Measurements from ENCODE around the gene RFESD.
A peak's percentile ranks its signal among the peaks of the same experiment; 100 is the strongest.
"Not testable (repeated sequence)": the region's sequence is repeated elsewhere in the genome, so short reads cannot be mapped to it uniquely, and the experiment has no call there.

Gene RFESD

GRCh38 chr5:95667678-95668077 lies 21.1 kb downstream of the RFESD start:
- DNase-seq, result no peak

- DNase-seq, result no peak
Observed at GRCh38 chr5:95668216-95668615, 21.6 kb downstream of the RFESD start.

- peak; percentile 31 for DNase-seq
Observed at GRCh38 chr5:95668728-95669127, 22.2 kb downstream of the RFESD start.

GRCh38 chr5:95669540-95669939 lies 23.0 kb downstream of the RFESD start:
- DNase-seq, result no peak

DNA sequence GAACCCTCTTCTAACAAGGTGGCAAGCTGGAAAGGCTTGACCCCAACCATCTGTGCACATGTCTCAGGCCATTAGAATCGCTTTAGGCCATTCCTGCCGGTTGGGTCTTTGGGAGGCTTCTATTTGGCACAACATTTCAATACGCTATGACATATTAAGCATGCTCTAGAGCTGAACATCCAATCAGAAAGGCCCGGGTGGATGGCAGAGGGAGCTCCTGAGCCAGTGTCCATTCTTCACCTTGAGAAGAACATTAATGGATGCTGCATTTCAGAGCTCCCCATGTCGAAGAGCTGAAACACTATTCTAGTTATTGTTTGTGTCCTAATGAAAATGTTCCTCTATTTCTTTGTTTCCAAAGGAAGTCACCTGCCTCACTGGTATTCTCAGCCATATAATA lies 23.4 kb downstream of the RFESD start:
- DNase-seq, result no peak

DNA sequence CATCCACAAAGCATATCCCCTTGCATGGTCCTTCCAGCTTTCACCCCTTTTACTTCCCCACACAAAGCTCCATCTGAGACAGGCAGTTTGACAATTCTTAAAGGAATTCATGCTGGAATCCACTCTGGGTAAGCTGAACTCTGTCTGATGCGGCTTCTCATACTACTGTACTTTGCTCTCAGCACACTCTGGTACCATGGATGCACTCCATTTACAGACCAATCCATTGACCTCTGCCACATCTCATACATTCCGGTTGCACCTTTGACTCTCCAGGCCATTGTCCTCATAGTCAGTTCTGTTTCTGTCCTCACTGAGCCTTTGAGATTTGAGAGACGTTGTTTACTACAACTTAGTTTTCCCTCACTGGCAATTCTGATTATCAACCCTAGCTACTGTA lies 24.0 kb downstream of the RFESD start:
- DNase-seq, result no peak

DNA sequence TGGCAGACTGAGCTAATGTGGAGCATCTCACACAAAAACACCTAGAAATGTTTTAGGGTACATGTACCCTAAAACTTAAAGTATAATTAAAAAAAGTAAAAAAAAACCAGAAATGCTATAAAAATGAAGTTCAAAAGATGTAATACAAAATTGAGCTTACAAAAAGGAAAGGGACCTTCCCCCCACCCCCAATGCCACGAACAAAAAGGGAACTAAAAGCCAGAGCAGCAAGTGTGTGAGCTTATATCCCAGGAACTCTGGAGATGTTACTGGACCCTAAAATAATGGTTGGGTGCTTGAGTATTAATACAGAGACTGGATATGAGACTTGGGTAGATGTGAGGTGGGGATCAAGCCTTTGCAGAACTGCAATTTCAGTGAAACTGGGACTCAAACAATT lies 25.2 kb downstream of the RFESD start:
- peak; percentile 30 for DNase-seq

DNA sequence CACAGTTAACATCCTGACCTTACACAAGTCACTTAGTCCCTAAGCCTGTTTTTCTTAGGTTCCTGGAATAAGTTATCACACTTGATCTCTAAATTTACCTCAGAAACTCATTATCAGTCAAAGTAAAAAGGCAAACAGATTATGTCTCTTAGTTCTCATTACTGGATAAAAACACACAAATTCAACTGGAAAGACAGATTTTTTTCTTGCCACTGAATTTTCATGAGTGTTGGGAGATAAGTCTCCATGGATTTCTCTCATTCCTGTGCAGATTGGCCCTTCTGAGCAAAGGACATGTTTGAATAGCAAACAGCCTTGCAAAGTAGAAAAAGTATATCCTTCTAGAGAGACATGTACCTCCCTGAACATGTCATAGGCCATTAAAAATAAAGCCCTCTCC lies 26.1 kb downstream of the RFESD start:
- DNase-seq, result no peak

DNA sequence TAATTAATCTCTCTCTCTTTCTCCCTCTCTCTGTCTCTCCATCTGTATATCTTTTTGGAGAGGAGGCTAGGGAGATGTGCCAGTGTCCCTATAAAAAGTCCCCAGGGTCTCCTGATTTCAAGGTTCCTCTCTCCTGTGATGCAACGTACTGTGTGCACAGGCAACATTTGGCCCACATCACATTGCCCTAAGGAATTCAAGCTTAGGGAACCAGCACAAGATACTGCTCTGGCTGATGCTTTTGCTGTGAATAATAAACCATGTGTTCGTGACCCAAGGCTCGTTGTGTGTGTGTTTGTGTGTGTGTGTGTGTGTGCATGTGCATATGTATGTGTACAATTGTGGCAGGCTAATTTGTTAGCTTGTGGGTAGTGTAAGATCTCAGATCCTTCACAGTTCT lies 26.5 kb downstream of the RFESD start:
- DNase-seq, result no peak

DNA sequence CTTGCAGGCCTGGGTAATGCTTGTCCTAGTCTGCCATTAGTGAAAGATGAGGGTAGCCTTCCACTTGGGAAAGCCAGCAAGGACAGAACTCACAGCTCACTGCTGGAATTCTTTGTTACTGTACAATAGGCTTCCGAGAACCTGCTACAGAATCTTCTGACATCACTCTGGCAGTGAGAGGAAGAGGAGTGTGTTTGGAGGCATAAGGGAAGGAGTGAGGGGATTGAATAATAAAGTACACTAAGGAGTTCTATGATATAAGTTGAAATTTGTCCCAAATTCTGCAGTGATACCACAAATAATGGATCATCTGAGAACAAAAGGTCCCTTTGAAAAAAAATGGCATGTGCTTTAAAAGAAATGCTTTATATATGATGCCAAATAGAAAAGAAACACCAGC lies 36.3 kb downstream of the RFESD start, which contains the start of gene SPATA9:
Gene SPATA9, minus strand, starts transcription at position 101 of the 400 bp plus-strand sequence. CDS start 137 bp downstream, outside the sequence.
- no peak for DNase-seq

DNA sequence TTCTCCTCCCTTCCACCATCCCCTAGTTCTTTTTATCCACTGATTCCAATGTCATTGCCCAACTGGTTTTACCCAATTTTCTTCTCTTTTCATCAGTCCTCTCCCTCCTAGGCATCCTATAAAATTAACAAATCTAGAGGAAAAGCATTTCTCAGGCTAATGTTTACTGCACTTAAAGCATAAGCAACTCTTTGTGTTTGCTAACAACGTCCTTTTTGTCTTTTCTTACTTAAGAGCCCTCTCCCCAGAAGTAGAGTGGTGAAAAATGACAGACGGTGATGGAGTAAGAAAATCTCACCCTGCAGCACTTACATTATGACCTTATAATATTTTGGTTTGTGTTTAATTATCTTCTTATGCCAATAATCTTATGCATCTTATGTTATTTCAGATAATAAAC lies 37.8 kb downstream of the RFESD start:
- no peak for DNase-seq

GRCh38 chr5:95686651-95687050 lies 40.1 kb downstream of the RFESD start:
- no peak for DNase-seq

- no peak for DNase-seq
Observed at GRCh38 chr5:95689680-95690079, 43.1 kb downstream of the RFESD start.

DNA sequence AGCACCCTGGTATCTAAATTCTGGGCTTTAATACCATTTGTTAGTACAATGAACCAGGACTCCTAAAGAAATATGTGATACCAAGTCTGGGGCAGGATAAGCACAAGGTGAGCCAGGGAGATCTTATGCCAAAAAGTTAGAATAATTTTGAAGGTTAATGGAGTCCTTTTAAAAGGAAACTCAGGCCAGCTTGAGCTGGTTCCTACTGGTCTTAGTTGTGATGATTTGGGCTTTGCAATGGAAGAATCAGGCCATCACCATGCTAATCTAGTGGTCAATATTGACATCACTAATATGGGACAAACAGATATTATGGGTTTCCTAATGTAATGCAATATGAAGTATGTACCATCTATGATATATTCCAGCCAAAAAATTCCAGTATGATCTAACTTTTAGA lies 43.8 kb downstream of the RFESD start:
- no peak for DNase-seq

GRCh38 chr5:95697781-95698681 lies 51.5 kb downstream of the RFESD start:
- no peak for DNase-seq

- no peak for DNase-seq
Observed at GRCh38 chr5:95699337-95699736, 52.8 kb downstream of the RFESD start.

- no peak for DNase-seq
Observed at GRCh38 chr5:95701074-95701473, 54.5 kb downstream of the RFESD start.

- no peak for DNase-seq
Observed at GRCh38 chr5:95704150-95704549, 57.6 kb downstream of the RFESD start.

DNA sequence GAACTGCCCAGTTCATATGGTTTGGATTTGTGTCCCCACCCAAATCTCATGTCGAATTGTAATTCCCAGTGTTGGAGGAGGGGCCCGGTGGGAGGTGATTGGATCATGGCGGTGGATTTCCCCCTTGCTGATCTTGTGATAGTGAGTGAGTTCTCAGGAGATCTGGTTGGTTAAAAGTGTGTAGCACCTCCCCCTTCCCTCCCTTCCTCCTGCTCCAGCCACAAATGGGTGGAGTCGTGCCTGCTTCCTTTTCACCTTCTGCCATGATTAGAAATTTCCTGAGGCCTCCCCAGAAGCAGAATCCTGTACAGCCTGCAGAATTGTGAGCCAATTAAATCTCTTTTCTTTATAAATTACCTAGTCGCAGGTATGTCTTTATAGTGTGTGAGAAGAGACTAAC lies 59.6 kb downstream of the RFESD start:
- DNase-seq, result not testable (repeated sequence)

DNA sequence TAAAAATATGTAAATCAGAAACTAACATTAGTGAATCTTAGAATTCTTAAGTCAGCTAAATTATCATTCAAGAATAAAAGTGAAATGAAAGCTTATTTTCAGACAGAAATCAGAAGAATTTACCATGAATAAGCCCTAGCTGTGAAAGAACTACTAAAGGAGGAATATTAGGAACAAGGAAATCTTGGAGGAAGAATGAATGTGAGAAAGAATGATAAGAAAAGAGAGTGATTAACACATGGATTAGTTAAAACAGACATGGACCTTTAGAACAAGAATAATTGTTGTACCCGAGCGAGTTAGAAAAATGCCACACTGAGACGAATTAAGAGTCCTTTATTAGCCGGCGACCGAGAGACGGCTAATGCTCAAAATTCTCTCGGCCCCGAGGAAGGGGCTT lies 60.5 kb downstream of the RFESD start:
- no peak for DNase-seq

All from suppressor macrophage treated with lipopolysaccharide for 4 hours (primary cell).